ENCODE results near the gene AP3S2. TPM values are rescaled to one million over a fixed set of nuclear protein-coding genes. Genes with fewer than 3 reads are reported as not detected.

Gene AP3S2
- polyA plus RNA-seq, 5 donors = 22.3 to 37.2 (median 30.1) TPM

GRCh38 chr15:89781891-89782618 lies 111.7 kb downstream of the AP3S2 start:
- no peak for DNase-seq

GRCh38 chr15:89781055-89781454 lies 112.7 kb downstream of the AP3S2 start:
- DNase-seq = no peak

DNA sequence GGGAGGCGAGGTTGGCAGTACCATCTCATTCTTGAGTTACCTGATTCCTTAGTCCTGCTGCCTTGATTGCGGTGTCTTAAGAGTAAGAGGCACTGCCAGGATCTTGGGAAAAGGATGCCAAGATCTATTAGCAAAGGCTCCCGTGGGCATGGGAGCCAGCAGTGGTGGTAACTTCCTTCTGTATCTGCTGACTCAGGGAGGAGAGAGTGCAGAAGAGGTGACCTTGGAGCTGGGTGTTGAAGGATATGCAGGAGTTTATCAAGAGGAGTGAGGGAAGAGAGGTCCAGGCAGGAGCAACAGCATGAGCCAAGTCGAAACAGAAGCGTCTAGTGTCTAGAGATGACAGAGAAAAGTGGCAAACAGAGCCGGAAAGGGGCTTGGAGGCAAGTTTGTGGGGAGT lies 113.2 kb downstream of the AP3S2 start:
- no peak for DNase-seq

Other genes with a start within 250 kb of the AP3S2 start
- gene KIF7, start 238.5 kb downstream of the AP3S2 start, polyA plus RNA-seq (ENCODE audit: insufficient read depth in 1 of 5, insufficient read length in 5 of 5, low replicate concordance in 1 of 5) = 10 to 100 TPM in 4 of 5 donors, 1 to 10 TPM in 1; 9.8 to 14.8 (median 12.3) TPM
- gene PLIN1, start 214.6 kb downstream of the AP3S2 start, polyA plus RNA-seq (ENCODE audit: insufficient read depth in 1 of 5, insufficient read length in 5 of 5, low replicate concordance in 1 of 5) = 1 to 10 TPM in 2 of 5 donors, under 1 TPM in 3; 0.79 to 1.4 (median 0.98) TPM
- gene PEX11A, start 203.2 kb downstream of the AP3S2 start, polyA plus RNA-seq (ENCODE audit: insufficient read depth in 1 of 5, insufficient read length in 5 of 5, low replicate concordance in 1 of 5) = 10 to 100 TPM; 13.3 to 19.5 (median 17.6) TPM
- gene WDR93, start 203.2 kb downstream of the AP3S2 start, polyA plus RNA-seq (ENCODE audit: insufficient read depth in 1 of 5, insufficient read length in 5 of 5, low replicate concordance in 1 of 5) = 1 to 10 TPM; 1.2 to 2.1 (median 1.9) TPM
- gene MESP1, start 142.7 kb downstream of the AP3S2 start, polyA plus RNA-seq (ENCODE audit: insufficient read depth in 1 of 5, insufficient read length in 5 of 5, low replicate concordance in 1 of 5) = under 1 TPM in 4 of 5 donors, not detected in 1; 0.12 to 0.57 (median 0.39) TPM
- gene MESP2, start 117.7 kb downstream of the AP3S2 start, polyA plus RNA-seq (ENCODE audit: insufficient read depth in 1 of 5, insufficient read length in 5 of 5, low replicate concordance in 1 of 5) = under 1 TPM in 1 of 5 donors, not detected in 4; 0.12 TPM
- 1 to 10 TPM; 3.3 to 5.8 (median 4.0) TPM for gene ANPEP, start 79.1 kb downstream of the AP3S2 start, polyA plus RNA-seq (ENCODE audit: insufficient read depth in 1 of 5, insufficient read length in 5 of 5, low replicate concordance in 1 of 5)
- 10 to 100 TPM; 26.0 to 36.3 (median 31.8) TPM for gene ARPIN, start 19.0 kb upstream of the AP3S2 start, polyA plus RNA-seq (ENCODE audit: insufficient read depth in 1 of 5, insufficient read length in 5 of 5, low replicate concordance in 1 of 5)
- gene ZNF710, start 107.3 kb upstream of the AP3S2 start, polyA plus RNA-seq (ENCODE audit: insufficient read depth in 1 of 5, insufficient read length in 5 of 5, low replicate concordance in 1 of 5) = 10 to 100 TPM; 28.9 to 41.5 (median 33.5) TPM
- 100 to 1,000 TPM; 114 to 152 (median 118) TPM for gene IDH2, start 208.5 kb upstream of the AP3S2 start, polyA plus RNA-seq (ENCODE audit: insufficient read depth in 1 of 5, insufficient read length in 5 of 5, low replicate concordance in 1 of 5)